Airway epithelial cell (primary cell): ENCODE measurements around the gene TM4SF1. TPM values are rescaled to one million over a fixed set of nuclear protein-coding genes. Genes with fewer than 3 reads are reported as not detected.

ENCODE experiments used
- total RNA-seq: library from RNA; depleted of rRNA; stranded (reverse); fragments of >200 nt; gene quantifications from 2 replicates; pipeline ENCODE4 v1.2.3, GENCODE V29; 2015

The TM4SF1 gene, protein sequence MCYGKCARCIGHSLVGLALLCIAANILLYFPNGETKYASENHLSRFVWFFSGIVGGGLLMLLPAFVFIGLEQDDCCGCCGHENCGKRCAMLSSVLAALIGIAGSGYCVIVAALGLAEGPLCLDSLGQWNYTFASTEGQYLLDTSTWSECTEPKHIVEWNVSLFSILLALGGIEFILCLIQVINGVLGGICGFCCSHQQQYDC
- total RNA-seq, result 147 and 251 TPM in 2 replicates

DNA sequence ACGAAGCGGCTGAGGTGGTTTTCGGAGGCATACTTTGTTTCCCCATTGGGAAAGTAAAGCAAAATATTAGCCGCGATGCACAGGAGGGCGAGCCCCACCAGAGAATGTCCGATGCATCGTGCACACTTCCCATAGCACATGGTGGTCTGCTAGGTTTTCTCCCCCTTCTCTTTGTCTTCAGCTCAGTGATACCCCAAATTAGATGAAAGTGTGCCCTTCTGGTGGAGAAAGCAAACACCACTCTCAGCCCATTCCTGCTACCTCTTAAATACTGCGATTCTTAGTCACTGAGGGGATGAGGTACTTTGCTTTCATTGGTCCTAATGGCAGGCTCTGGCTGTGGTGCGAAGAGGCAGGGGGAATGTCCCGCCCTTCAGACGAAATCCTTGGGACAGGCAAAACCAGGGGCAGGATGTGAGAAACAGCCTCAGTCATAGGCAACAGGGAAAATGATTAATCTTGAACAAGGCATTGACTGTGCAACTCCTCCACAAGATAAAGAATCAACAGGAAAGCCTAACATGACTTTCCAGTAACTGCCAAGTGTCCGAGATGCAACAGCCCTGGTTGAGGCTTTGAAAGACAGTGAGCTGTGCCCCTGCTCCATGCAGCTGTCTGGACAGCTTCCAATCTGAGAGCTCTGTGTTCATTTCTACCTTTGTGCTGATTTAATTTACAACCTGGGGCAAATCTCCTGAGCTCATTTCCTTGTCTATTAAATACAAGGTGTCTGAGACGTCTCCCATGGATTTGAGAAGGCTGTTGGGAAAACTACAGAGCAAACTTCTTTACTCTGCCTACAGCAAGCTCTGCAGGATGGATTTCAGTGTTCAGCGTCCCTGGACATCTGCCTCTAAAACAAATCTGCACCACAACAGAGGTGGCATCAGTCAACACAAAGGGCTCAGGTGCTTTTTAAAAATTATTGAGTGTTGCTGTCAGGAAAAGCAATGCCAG lies at the start of gene TM4SF1:
TM4SF1 (minus strand) TSS at position 242 of the 957 bp plus-strand sequence; CDS start at position 140, 102 bp downstream.

DNA sequence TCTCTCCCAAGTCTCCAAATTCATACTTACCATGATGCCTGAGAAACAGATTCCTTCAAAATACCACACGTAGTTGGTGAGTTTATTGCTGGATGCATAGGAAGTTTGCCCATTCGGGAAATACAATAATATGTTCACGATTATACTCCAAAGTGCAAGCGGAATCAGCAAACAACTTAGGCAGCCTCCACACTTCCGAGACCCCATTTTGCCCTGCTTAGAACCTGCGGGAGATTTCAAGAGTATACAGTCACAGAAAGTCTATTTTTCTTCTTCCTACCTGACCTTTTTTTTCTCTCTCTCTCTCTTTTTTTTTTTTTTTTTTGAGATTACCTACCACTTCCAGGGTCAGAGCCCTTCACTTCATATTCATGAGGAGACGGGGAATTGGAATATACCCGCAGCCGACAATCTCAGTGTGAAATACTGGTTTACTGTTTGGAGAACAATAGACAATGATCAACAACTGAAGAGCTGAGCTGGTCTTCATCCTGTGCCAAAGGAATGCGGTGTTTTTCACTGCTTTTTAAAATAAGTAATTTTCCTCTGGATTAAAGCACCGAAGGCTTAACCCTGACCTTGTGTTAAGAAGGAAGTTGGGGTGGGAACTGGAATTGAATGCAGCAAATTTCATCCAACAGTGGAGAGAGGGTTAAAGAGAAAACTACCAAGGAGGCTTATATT lies 44.1 kb downstream of the TM4SF1 start, which contains the start of gene TM4SF18:
TM4SF18 (minus strand) TSS at position 461 of the 684 bp plus-strand sequence; CDS start at position 207, 254 bp downstream.

Other genes with a start within 250 kb of the TM4SF1 start
- 11.7 and 13.5 TPM in 2 replicates for gene HPS3, start 248.0 kb downstream of the TM4SF1 start, total RNA-seq
- 0.21 and 1.1 TPM in 2 replicates for gene CP, start 155.8 kb downstream of the TM4SF1 start, total RNA-seq
- gene TM4SF18, start 44.0 kb downstream of the TM4SF1 start, total RNA-seq, result not detected in 2 replicates
- gene TM4SF4, start 97.0 kb upstream of the TM4SF1 start, total RNA-seq, result not detected in 2 replicates